ENCODE data around the gene TAP1.
"Not testable (repeated sequence)": the region's sequence is repeated elsewhere in the genome, so short reads cannot be mapped to it uniquely, and the experiment has no call there.

The TAP1 gene

GRCh38 chr6:32838114-32838958 is 15.2 kb downstream of the TAP1 start, which contains the start of gene TAP2:
Gene TAP2 (minus strand): TSS chr6:32838739. CDS start chr6:32838233, 506 bp downstream.
- peak; percentile 86 for DNase-seq

GRCh38 chr6:32837651-32838113 is 15.8 kb downstream of the TAP1 start:
- peak; percentile 22 for DNase-seq

GRCh38 chr6:32836873-32837272 is 16.6 kb downstream of the TAP1 start:
- DNase-seq = no peak

- DNase-seq = no peak
These were observed 18.2 kb downstream of the TAP1 start for GRCh38 chr6:32835167-32835893.

GRCh38 chr6:32833664-32834063 is 19.8 kb downstream of the TAP1 start:
- DNase-seq = no peak

- DNase-seq = no peak
These were observed 21.0 kb downstream of the TAP1 start for GRCh38 chr6:32832535-32832934.

- DNase-seq = no peak
These were observed 22.6 kb downstream of the TAP1 start for GRCh38 chr6:32830936-32831335.

GRCh38 chr6:32830017-32830416 is 23.5 kb downstream of the TAP1 start:
- DNase-seq = no peak

- DNase-seq = no peak
These were observed 24.0 kb downstream of the TAP1 start for GRCh38 chr6:32829495-32829894.

- DNase-seq = no peak
These were observed 26.5 kb downstream of the TAP1 start for GRCh38 chr6:32827025-32827424.

GRCh38 chr6:32825966-32826365 is 27.5 kb downstream of the TAP1 start:
- peak; percentile 81 for DNase-seq

- peak; percentile 80 for DNase-seq
These were observed 33.8 kb downstream of the TAP1 start for GRCh38 chr6:32819729-32820128.

- no peak for DNase-seq
These were observed 34.6 kb downstream of the TAP1 start for GRCh38 chr6:32818867-32819266.

GRCh38 chr6:32816746-32817204 is 36.7 kb downstream of the TAP1 start, which contains the start of gene HLA-DOB:
Gene HLA-DOB (minus strand): TSS chr6:32817002. CDS start chr6:32816951, 51 bp downstream.
- peak; percentile 8 for DNase-seq

- DNase-seq = no peak
These were observed 37.5 kb downstream of the TAP1 start for GRCh38 chr6:32815996-32816395.

- no peak for DNase-seq
These were observed 38.4 kb downstream of the TAP1 start for GRCh38 chr6:32815115-32815514.

- DNase-seq = no peak
These were observed 39.4 kb downstream of the TAP1 start for GRCh38 chr6:32814145-32814544.

GRCh38 chr6:32809171-32809570 is 44.3 kb downstream of the TAP1 start:
- DNase-seq = no peak

GRCh38 chr6:32807020-32807580 is 46.4 kb downstream of the TAP1 start:
- DNase-seq = no peak

GRCh38 chr6:32805404-32805803 is 48.1 kb downstream of the TAP1 start:
- DNase-seq = not testable (repeated sequence)

- DNase-seq = no peak
These were observed 50.1 kb downstream of the TAP1 start for GRCh38 chr6:32803416-32803815.

- no peak for DNase-seq
These were observed 53.8 kb downstream of the TAP1 start for GRCh38 chr6:32799740-32800139.

GRCh38 chr6:32799168-32799567 is 54.3 kb downstream of the TAP1 start:
- DNase-seq = no peak
